ENCODE data around the gene PTGIR.

Gene PTGIR, protein sequence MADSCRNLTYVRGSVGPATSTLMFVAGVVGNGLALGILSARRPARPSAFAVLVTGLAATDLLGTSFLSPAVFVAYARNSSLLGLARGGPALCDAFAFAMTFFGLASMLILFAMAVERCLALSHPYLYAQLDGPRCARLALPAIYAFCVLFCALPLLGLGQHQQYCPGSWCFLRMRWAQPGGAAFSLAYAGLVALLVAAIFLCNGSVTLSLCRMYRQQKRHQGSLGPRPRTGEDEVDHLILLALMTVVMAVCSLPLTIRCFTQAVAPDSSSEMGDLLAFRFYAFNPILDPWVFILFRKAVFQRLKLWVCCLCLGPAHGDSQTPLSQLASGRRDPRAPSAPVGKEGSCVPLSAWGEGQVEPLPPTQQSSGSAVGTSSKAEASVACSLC

DNA sequence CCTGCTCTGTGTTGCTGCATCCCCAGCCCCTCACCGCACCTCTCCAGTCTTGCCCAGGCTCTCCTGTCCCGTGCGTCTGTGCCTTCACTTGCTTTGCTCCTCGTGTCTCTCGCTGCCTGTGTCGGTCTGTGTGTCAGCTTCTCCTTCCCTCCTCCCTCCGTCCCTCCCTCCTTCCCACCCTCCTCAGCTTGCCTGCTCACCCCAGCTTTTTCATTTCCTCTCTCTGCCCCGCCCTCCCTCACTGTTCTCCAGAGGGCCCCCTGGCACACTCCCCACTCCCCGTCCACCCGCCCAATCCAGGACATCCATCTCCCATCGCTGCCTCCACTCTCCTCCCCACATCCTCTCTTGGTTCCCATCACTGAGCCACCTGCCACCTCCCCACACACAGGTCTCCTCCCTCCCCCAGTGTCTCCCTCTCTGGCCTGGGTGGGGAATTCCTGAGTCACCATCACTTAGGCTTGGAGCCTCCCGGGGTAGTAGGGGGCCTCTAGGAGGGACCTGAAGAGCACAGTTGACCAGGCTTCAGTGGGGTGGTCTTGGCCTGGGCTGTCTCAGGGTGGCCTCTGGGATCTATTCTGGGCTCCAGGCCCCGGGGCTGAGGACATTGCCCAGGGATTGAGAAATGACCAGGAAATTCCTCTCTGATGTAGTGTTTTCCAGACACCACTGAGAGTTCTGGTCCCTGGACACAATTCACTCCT is at the start of gene PTGIR:
Gene PTGIR (minus strand): TSS at position 132 of the 704 bp plus-strand sequence. CDS start 864 bp downstream, outside the sequence.
- no peak for DNase-seq (ENCODE audit: low read depth in 3 of 3, low spot score in 1 of 3)

DNA sequence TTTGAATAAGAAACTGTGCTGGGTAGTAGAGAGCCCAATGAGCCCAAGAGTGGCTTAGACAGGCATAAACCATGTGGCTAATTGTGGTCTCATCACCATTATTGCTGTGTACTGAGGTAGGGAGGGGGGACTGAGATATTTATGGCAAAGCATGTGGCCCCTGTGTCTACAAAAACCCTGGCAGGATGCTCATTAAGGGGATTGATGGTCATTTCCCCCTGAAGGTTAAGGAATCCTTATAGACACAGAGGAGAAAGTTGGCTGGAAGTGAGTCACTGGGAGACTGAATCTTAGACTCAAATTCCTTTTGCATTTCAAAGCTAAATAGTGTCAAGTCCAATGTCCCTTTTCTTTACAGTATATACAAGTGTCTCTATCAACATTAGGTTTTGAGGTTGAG is 45.9 kb upstream of the PTGIR start:
- no peak for DNase-seq (ENCODE audit: low read depth in 3 of 3, low spot score in 1 of 3)

DNA sequence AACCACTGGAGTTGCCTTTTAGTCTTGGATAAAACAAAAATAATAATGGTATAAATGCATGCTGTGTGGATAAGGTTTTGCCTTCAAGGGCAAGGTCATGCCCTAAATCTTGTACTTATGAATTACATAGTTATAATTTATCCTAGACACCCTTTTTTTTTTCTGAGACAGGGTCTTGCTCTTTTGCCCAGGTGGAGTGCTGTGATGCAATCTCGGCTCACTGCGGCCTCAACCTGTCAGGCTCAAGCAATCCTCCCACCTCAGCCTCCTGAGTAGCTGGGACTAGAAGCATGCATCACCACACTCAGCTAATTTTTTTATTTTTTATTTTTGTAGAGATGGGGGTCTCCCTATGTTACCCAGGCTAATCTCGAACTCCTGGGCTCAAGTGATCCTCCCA is 43.8 kb upstream of the PTGIR start:
- DNase-seq (ENCODE audit: low read depth in 3 of 3, low spot score in 1 of 3) = no peak

DNA sequence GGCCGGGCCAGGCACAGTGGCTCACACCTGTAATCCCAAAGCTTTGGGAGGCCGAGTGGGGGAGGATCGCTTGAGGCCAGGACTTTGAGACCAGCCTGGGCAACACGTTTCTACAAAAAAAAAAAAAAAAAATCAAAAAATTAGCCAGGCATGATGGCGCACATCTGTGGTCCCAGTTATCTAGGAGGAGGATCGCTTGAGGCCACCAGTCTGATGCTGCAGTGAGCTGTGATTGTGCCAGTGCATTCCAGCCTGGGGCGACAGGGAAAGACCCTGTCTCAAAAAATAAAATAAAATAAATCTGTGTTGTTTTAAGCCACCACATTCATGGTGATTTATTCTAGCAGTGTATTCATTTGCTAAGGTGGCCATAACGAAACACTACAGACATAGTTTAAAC is 40.2 kb upstream of the PTGIR start:
- no peak for DNase-seq (ENCODE audit: low read depth in 3 of 3, low spot score in 1 of 3)

DNA sequence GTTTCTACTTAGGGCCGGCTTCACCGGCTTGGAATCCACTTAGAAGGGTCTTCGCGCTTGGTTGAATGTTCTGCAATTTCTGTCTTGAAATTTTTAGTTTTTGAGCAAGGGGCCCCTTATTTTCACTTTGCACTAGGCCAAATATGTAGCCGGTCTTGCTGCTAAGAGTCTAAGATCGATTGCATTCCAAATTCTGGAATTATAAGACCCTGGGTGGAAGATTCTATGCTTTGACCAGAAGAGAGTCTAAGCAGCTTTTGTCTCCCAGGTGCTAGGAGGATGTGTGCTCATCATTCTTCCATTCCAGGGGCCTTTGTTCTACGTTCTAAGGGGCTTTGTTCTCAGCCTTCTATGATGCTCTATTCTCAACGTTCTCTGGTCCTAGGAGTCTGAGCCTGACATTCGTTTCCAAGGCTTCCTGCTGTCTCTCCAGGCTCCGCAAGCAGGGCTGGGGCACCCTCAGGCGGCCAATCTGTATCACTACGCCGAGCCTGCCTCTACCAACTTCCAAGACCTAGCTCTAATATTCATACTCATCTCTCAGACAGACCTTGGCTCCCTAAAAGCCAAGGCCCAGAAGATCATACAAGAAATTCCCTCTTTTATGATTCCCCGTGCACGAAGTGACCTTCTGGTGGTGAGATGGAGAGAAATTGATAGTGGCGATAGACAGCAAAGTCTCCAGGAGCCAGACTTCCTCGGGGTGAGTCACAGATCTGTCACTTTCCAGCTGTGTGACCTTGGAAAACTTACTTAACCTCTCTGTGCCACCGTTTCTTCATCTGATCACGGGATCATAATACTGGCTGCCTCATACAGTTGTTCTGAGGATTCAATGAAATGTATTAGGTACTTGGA is 37.1 kb upstream of the PTGIR start:
- DNase-seq (ENCODE audit: low read depth in 3 of 3, low spot score in 1 of 3) = peak; percentile 45 to 51 (median 48)

DNA sequence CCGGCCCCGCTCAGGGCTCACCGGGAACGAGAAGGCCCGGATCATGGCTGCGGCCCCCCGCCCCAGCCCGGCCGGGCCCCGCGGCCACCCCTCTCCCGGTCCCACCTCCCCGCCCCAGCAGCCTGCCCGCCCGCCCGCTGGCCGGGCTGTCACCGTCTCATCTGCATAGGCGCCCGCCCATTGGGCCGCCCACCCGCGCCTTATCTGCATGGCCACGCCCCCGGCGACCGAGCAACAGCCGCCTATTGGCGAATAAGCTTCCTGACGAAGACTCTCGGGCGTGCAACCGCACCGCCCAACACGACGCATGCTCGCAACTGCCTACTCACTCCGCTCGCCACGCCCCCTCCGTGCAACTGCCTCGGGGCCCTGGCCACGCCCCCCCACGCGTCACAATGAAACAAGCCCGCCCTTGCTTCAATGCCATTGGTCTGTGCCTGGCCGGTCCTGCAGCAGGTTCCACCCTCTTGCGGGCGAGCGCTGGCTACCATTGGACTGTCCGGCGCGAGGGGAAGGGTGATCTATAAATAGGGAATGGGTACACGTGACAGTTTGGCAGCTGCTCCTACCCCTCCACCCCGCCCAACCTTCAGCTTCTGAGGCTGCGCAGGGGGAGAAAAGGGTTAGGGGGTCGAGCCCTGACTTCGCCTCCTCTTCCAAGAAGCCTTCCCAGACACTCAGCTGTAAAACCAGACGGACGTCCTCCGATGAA is 36.3 kb upstream of the PTGIR start, which contains the start of gene DACT3:
Gene DACT3 (minus strand): TSS at position 163 of the 712 bp plus-strand sequence. CDS start 118 bp downstream, at position 45.
- DNase-seq (ENCODE audit: low read depth in 3 of 3, low spot score in 1 of 3) = peak; percentile 99 to 100 (median 100)

DNA sequence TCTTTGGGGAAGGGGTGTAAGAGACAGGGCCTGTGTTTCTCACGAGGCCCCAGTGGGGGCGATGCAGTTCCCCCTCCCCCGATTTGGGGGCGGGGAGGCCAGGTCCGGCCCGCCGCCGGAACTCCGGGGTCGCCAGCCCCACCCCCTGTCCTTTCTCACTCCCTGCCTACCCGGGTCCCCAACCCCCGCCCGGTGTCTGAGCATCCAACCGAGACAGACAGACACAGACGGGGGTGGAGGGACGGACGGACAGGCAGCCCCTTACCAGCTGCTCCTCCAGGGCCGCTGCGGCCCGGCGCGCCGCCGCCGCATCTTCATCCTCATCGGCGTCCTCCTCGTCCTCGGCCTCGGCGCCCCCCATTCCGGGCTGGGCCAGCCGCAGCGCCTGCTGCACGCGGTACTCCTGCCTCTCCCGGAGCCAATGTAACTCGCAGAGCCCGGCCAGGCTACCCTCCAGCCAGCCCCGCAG is 35.7 kb upstream of the PTGIR start:
- DNase-seq (ENCODE audit: low read depth in 3 of 3, low spot score in 1 of 3) = no peak

DNA sequence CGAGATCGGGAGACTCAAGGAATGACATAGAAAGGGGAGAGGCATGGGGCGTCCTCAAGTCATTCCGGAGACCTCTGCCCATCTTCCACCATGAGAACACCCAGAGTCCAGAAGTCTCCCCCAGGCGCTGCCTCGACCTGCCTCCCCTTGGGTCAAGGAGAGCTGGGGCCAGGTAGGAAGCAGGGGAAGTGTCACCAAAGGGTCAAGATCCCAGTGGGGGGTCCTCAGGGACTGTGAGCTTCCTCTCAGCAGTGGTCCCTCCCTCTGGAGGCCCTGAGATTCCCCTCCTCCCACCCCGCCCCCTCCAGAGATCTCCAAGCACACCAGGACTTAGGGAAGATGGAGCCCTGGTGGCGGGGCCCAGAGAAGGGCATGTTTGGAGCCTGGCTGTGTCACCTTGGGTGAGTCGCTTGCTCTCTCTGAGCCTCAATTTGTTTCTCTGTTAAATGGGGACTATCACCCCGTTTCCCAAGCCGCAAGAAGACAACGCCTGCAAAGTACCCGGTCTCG is 35.2 kb upstream of the PTGIR start:
- no peak for DNase-seq (ENCODE audit: low read depth in 3 of 3, low spot score in 1 of 3)

DNA sequence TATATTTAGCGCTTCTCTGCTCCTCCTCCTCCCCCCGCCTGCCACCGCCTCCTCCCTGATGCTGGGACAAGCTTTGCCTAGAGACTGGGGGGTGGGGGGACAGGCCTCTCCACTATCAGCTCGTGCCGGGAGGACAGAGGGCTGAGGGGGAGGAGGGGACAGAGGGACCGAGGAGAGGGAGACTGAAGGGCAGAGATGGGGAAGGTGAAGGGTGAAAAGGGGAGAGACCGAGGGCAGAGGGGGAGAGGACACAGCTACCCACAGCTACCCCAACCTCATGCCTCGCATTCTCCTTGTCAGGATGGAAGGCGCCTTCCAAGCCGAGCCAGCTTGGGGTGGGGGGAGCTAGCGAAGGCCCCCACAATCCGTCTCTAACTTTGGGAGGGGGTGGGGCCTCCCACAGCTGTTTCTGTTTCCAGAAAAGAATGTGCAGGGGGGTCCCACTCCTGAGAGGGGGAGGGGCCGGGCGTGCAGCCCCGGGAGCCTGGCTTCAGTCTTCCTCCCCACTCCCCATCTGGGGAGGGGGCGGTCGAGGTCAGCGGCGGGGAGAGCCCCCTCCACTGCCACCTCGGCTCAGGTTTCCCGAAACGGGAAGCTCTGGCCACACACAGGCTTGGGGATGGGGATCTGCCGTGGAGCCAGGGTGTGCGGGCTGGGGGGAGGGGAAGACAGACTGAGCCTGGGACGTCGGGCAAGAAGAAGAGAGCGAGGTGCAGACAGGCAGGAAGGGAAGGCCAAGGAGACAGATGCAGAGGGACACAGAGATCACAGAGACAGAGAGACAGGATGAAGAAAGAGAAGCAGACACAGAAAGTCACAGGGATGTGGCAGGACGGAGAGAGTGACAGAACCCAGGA is 34.5 kb upstream of the PTGIR start:
- no peak for DNase-seq (ENCODE audit: low read depth in 3 of 3, low spot score in 1 of 3)

DNA sequence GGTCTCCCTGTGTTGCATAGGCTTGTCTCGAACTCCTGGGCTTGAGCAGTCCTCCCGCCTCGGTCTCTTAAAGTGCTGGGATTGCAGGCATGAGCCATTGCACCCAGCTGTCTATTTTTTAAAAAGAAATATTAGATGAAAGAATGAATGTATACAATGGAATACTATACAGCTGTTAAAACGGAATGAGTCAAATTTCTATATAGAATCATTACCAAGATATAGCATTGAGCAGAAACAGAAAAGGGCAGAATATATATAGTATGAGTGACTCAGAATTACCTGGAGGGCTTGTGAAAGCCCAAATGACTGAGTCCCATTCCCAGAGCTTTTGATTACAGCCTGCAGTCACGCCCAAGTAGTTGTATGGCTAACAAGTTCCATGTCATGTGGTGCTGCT is 31.7 kb upstream of the PTGIR start:
- no peak for DNase-seq (ENCODE audit: low read depth in 3 of 3, low spot score in 1 of 3)

DNA sequence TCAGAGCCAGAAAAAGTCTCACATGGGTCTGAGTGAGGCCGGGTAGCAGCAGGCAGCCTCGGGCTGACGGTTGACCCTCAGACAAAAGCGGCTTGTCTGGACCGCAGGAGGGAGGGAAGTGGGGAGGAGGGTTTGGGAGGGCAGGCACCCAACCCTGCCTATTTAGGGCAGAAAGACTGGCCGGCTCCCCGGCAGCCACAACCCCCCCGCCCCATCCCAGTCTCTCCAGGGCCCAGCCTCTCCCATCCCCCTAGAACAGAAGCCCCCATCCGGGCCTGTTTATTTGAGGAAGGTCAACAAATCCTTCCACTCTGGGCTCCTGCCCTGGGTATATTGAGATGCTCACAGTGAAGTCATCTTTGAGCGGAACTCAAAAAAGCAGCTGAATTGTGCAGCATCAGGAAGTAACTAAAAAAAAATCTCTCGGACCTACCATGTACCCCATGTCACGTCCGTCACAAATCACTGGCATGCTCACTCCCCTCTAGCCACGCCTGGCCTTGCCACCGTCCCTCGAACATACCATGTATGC is 29.8 kb upstream of the PTGIR start:
- DNase-seq (ENCODE audit: low read depth in 3 of 3, low spot score in 1 of 3) = no peak

DNA sequence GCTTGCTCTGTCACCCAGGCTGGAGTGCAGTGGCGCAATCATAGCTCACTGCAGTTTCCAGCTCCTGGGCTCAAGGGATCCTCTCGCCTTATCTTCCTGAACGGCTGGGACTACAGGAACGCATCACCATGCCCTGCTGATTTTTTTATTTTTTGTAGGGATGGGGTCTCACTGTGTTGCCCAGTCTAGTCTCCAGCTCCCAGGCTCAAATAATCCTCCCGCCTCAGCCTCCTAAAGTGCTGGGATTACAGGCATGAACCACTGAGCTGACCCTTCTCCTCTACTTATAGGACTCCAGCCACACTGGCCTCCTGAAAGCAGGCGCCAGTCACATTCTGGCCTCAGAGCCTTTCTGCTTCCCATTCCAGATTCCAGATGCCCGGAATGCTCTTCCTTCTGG is 25.6 kb upstream of the PTGIR start:
- no peak for DNase-seq (ENCODE audit: low read depth in 3 of 3, low spot score in 1 of 3)

DNA sequence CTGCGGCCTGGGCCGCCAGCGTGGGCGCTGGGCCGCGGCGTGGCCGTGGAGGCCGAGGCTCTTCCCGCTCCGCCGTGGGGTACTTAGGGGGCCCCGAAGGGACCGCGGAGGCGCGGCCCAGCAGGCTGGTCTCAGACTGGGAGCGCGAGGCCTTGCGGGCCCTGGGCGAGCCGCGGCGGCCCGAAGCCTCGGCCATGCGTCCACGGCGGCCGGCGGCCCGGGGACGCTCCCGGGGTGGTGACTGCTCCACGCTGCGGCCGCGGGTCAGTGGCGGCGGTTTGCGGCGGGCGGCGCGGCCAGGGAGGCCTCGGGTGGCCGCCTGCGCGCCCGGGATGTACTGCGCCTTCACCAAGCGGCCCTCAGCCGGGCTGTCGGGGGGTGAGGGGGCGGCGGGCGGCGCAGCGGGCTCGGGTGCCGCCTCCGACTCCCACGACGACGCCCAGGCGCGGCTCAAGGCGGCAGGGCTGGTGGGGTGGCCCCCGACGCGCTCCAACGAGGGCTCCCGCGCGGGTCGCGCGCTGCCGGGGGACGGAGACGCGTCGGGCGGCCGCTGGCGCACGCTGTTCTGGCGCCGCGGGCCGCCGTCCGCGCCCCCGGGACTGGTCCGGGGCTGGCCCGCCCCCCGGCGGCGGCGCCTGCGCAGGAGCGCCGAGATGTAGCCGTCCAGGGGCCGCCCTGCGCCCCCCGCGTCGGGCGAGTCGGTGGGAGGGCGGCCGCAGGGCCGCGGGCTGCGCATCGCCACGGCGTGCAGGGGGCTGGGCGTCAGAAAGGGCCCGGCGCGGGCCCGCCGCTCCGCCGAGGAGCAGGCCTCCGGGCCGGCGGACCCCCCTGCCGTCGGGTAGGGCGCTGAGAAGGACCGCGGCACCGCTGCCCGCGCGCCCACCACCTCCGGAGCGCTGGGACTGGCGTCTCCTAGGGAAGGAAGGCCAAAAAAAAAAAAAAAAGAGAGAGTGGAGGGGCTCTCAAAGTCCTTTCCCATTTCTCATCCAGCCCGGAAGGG is 24.4 kb upstream of the PTGIR start:
- no peak for DNase-seq (ENCODE audit: low read depth in 3 of 3, low spot score in 1 of 3)

DNA sequence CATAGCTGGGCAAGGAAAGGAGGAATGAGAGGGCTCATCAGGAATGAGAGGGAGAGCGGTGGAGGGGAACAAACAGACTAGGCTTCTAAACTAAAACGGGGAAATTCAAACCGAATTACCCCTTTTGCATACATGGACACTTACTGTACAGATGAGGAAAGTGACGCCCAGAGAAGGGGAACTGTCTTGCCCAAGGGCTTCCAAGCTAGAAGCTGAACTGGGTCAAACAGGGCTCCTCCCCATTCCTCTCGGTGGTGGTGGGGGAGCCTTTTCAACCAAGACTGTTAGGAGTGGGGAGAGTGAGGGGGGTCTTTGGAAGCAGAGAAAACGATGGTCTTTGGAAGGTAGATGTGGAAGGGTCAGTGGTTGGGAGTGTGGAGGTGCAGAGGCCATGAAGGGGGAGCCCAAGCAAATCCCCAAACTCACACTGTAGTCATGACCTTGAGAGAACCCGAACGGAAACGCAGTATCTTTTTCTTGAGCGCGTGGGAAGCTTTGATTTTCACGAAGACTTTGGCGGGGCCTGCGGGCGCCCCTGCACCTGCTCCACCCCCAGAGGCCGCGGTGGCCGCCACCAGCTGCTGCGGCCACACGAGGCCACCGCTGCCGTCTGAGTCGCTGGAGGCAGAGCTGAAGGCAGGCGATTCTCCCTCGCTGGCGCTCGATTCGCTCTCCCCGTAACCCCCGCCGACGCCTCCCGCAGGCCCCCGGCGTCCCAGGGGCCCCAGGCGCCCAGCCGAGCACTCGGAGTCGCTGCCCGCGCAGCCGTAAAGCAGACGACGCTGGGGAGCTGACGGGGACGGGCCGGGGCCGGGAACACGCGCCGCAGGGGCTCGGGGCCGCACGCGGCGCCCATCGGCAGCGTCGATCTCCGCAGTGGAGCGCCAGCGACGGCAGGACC is 23.4 kb upstream of the PTGIR start:
- no peak for DNase-seq (ENCODE audit: low read depth in 3 of 3, low spot score in 1 of 3)

DNA sequence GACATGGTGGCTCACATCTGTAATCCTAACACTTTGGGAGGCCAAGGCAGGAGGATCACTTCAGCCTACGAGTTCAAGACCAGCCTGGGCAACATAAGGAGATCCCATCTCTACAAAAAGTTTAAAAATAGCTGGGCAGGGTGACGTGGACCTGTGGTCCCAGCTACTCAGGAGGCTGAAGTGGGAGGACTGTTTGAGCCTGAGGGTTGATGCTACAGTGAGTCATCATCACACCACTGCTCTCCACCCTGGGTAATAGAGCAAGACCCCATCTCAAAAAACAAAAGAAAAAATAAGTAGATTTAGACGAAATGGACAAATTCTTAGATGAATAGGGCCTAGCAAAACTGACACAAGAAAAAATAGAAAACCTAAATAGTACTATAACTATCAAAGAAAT is 21.5 kb upstream of the PTGIR start:
- no peak for DNase-seq (ENCODE audit: low read depth in 3 of 3, low spot score in 1 of 3)

DNA sequence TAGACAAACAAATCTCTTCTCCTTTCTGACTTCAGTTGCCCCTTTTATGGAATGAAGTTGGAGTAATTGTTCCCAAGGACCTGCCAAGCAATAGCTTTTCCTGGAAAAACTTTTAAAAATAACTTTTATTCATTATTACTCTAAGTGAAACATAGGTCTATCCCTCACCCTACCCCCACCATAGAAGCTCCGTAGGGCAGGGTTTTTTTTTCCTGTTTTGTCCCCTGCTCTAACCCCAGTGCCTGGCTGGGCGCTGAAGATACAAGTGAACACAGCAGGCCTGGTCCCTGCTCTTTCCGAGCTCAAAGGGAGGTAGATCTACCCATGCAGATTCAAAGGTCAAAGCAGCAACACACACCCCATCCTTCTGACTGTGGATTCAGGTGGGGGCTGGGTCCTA is 19.8 kb upstream of the PTGIR start:
- no peak for DNase-seq (ENCODE audit: low read depth in 3 of 3, low spot score in 1 of 3)

DNA sequence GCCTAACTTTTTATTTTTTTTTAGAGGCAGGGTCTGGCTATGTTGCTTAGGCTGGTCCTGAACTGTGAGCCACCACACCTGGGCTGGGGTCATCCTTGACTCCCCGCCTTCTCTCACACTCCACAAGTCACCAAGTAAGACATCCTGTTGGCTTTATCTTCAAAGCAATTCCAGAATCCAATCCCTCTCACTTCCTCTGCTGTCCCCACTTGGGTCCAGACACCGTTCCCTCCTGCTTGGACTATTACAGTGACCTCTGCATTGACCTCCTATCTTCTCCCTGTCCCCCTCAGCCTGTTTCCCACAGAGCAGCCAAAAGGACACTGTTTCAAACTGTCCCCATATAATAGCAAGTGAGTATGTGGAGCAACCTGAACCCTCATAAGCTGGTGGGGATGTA is 15.8 kb upstream of the PTGIR start:
- DNase-seq (ENCODE audit: low read depth in 3 of 3, low spot score in 1 of 3) = no peak

Data from stimulated activated CD4-positive, alpha-beta T cell treated with anti-CD3 and anti-CD28 coated beads, TNF-alpha, amount 100 ng/mL, for 1 hour (primary cell).